MM.1S (cell line): ENCODE results near the gene RHOBTB1.

Experiments
- DNase-seq: peaks from one replicate; pipeline ENCODE4 v3.0.0-alpha.2; 2015
- H2AFZ ChIP-seq: fragments of 300-600 bp; sonication (generic); 2 replicates; pipeline ENCODE4 v1.6.0; 2016; ENCODE audit warnings: antibody characterized with exemption, low read length
- H3F3A ChIP-seq: fragments of 300-600 bp; sonication (generic); 2 replicates; pipeline ENCODE4 v1.6.1; 2016; ENCODE audit warnings: mild to moderate bottlenecking, antibody characterized with exemption, low read length, moderate library complexity, mixed read lengths; ENCODE audit not compliant: insufficient read depth
- H3K27ac ChIP-seq: fragments of 300-600 bp; sonication (generic); 2 replicates; pipeline ENCODE4 v1.5.1; 2016; ENCODE audit warnings: mild to moderate bottlenecking, low read length
- H3K27me3 ChIP-seq: fragments of 300-600 bp; sonication (generic); replicated peaks from 2 replicates; pipeline ENCODE4 v1.6.0; 2016; ENCODE audit warnings: low read length; ENCODE audit not compliant: insufficient read depth
- H3K36me3 ChIP-seq: fragments of 300-600 bp; sonication (generic); replicated peaks from 2 replicates; pipeline ENCODE4 v1.6.1; 2016; ENCODE audit warnings: mild to moderate bottlenecking, low read length, mixed read lengths; ENCODE audit not compliant: insufficient read depth
- H3K4me1 ChIP-seq: fragments of 300-600 bp; sonication (generic); 2 replicates; pipeline ENCODE4 v1.6.1; 2016; ENCODE audit warnings: low read length, mixed read lengths
- H3K4me2 ChIP-seq: fragments of 300-600 bp; sonication (generic); 2 replicates; pipeline ENCODE4 v1.6.0; 2016; ENCODE audit warnings: low read depth, low read length
- H3K4me3 ChIP-seq: fragments of 300-600 bp; sonication (generic); 2 replicates; pipeline ENCODE4 v1.5.1; 2016; ENCODE audit warnings: low read length, mixed read lengths
- H3K79me2 ChIP-seq: fragments of 300-600 bp; sonication (generic); 2 replicates; pipeline ENCODE4 v1.6.1; 2016; ENCODE audit warnings: mixed run types, low read length, mixed read lengths
- H3K9ac ChIP-seq: fragments of 300-600 bp; sonication (generic); 2 replicates; pipeline ENCODE4 v1.6.1; 2016; ENCODE audit warnings: low read length, mixed read lengths
- H3K9me2 ChIP-seq: fragments of 300-600 bp; sonication (generic); replicated peaks from 2 replicates; pipeline ENCODE4 v1.6.1; 2016; ENCODE audit warnings: mild to moderate bottlenecking, low read length, mixed read lengths; ENCODE audit not compliant: insufficient read depth
- H3K9me3 ChIP-seq: fragments of 300-600 bp; sonication (generic); replicated peaks from 2 replicates; pipeline ENCODE4 v1.6.1; 2016; ENCODE audit warnings: mild to moderate bottlenecking, low read length, mixed read lengths; ENCODE audit not compliant: insufficient read depth
- H4K20me1 ChIP-seq: fragments of 300-600 bp; sonication (generic); 2 replicates; pipeline ENCODE4 v1.6.1; 2016; ENCODE audit warnings: mild to moderate bottlenecking, low read length, moderate library complexity, mixed read lengths; ENCODE audit not compliant: insufficient read depth
- EZH2 ChIP-seq: fragments of 300-600 bp; sonication (generic); optimal IDR thresholded peaks from 2 replicates; pipeline ENCODE3; 2017; ENCODE audit warnings: low read depth, mild to moderate bottlenecking, antibody characterized with exemption, low read length, mixed read lengths
- EZH2phosphoT487 ChIP-seq: fragments of 300-600 bp; sonication (generic); IDR thresholded peaks from 2 replicates; pipeline ENCODE4 v1.6.1; 2018; ENCODE audit warnings: antibody characterized with exemption, low read length
- TF ChIP-seq, protein P1 (sequence below): fragments of 300-600 bp; sonication (generic); IDR thresholded peaks from 2 replicates; pipeline ENCODE4 v1.5.1; 2016; ENCODE audit warnings: antibody characterized with exemption, low read length, mixed read lengths

Gene RHOBTB1

DNA sequence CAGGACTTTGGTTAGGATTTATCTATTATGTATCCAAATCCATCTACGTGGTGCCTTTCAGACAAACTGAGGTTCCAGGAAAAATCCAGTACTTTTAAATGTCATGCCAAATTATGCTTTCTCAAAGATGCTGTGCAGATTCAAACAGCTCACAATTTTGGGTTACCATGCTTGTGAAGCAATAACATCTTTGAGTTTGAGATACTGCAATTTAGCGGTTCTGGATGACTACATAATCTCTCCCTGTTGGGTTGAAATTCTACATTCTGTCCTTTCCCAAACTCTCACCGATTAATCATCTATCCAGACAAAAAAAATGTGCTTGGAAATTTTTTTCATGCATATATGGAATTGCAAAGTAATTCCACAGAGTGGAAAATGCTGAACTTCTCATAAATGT is 3.5 kb downstream of the RHOBTB1 start:
- Histone ChIP-seq H3K9me3 (no peaks in the 10 kb centered on the region), H3K36me3 (no peaks in the 10 kb centered on the region), H2AFZ (no peak overlapping the region), H3K9me2 (no peaks in the 10 kb centered on the region), H3K4me2 (no peak overlapping the region), H3K4me1 (0 out of 2 replicates have a peak, but pooled peaks cover 5% of the 10 kb centered on the region), H4K20me1 (no peaks in the 10 kb centered on the region), H3K79me2 (no peaks in the 10 kb centered on the region), H3K27me3 (peaks cover 17% of the 10 kb centered on the region), H3K4me3 (no peak overlapping the region), H3K9ac (no peak overlapping the region), H3K27ac (no peak overlapping the region), H3F3A (peaks cover 6% of the 10 kb centered on the region; the same call in 1 of the 2 replicates)
- no peak for TF ChIP-seq EZH2
- no peak for TF ChIP-seq EZH2phosphoT487
- TF ChIP-seq, protein P1, sequence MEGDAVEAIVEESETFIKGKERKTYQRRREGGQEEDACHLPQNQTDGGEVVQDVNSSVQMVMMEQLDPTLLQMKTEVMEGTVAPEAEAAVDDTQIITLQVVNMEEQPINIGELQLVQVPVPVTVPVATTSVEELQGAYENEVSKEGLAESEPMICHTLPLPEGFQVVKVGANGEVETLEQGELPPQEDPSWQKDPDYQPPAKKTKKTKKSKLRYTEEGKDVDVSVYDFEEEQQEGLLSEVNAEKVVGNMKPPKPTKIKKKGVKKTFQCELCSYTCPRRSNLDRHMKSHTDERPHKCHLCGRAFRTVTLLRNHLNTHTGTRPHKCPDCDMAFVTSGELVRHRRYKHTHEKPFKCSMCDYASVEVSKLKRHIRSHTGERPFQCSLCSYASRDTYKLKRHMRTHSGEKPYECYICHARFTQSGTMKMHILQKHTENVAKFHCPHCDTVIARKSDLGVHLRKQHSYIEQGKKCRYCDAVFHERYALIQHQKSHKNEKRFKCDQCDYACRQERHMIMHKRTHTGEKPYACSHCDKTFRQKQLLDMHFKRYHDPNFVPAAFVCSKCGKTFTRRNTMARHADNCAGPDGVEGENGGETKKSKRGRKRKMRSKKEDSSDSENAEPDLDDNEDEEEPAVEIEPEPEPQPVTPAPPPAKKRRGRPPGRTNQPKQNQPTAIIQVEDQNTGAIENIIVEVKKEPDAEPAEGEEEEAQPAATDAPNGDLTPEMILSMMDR: no peak
- DNase-seq: no peak

GRCh38 chr10:60937784-60938654 is 6.0 kb downstream of the RHOBTB1 start:
- no peak overlapping the region for H3K27ac ChIP-seq
- no peak overlapping the region for H3K4me2 ChIP-seq
- no peaks in the 10 kb centered on the region for H3K79me2 ChIP-seq
- H3F3A ChIP-seq: no peaks in the 10 kb centered on the region
- TF ChIP-seq, protein P1: no peak
- TF ChIP-seq EZH2: no peak
- TF ChIP-seq EZH2phosphoT487: no peak
- no peaks in the 10 kb centered on the region for H4K20me1 ChIP-seq
- H2AFZ ChIP-seq: no peak overlapping the region
- no peak overlapping the region for H3K4me3 ChIP-seq
- H3K9me3 ChIP-seq: no peaks in the 10 kb centered on the region
- H3K4me1 ChIP-seq: no peaks in the 10 kb centered on the region
- DNase-seq: no peak
- no peaks in the 10 kb centered on the region for H3K36me3 ChIP-seq
- H3K27me3 ChIP-seq: peaks cover 2% of the 10 kb centered on the region; the same call in 1 of the 2 replicates
- H3K9me2 ChIP-seq: no peaks in the 10 kb centered on the region
- H3K9ac ChIP-seq: no peak overlapping the region

DNA sequence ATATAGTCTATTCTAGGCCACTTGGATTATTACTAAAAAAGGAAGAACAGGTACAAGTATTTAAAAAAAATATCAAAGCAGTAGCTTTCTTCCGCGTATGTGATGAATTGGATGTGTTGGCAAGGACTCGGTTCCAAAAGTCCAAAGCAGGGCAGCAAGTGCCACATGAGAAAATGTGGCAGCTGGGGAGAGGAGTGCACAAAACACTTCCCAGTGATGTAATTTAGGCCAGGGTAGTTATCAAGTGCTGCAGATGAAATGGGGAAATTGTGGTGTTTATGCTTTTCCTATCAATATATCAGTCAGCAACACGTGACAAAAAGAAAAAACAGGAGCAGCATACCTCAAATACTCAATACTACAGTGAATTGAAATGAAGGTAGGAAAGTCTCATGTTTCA is 7.0 kb downstream of the RHOBTB1 start:
- H3K79me2 ChIP-seq: no peaks in the 10 kb centered on the region
- H3K4me2 ChIP-seq: no peak overlapping the region
- H3K9me3 ChIP-seq: no peaks in the 10 kb centered on the region

More for the DNA sequence above, 7.0 kb downstream of the RHOBTB1 start:
- Histone ChIP-seq H3K4me1 (no peaks in the 10 kb centered on the region), H4K20me1 (no peaks in the 10 kb centered on the region), H3K27me3 (no peaks in the 10 kb centered on the region), H3K9me2 (no peaks in the 10 kb centered on the region), H3K36me3 (no peaks in the 10 kb centered on the region), H3K9ac (no peak overlapping the region), H3K27ac (no peak overlapping the region), H2AFZ (no peak overlapping the region), H3K4me3 (no peak overlapping the region), H3F3A (no peaks in the 10 kb centered on the region)
- DNase-seq: no peak
- no peak for TF ChIP-seq EZH2phosphoT487
- TF ChIP-seq EZH2: no peak
- TF ChIP-seq, protein P1: no peak
